Measurements from ENCODE around the gene ALDH3A2.
A peak's percentile ranks its signal among the peaks of the same experiment; 100 is the strongest.
"Not testable (repeated sequence)": the region's sequence is repeated elsewhere in the genome, so short reads cannot be mapped to it uniquely, and the experiment has no call there.

The ALDH3A2 gene

GRCh38 chr17:19651451-19652238 is 3.1 kb downstream of the ALDH3A2 start:
- DNase-seq = no peak

GRCh38 chr17:19652595-19652994 is 4.0 kb downstream of the ALDH3A2 start:
- DNase-seq = no peak

GRCh38 chr17:19654342-19654886 is 5.9 kb downstream of the ALDH3A2 start:
- no peak for DNase-seq

- no peak for DNase-seq
These were observed 6.3 kb downstream of the ALDH3A2 start for GRCh38 chr17:19654896-19655295.

- no peak for DNase-seq
These were observed 7.8 kb downstream of the ALDH3A2 start for GRCh38 chr17:19656336-19656735.

- no peak for DNase-seq
These were observed 8.5 kb downstream of the ALDH3A2 start for GRCh38 chr17:19656851-19657581.

GRCh38 chr17:19659366-19660177 is 11.0 kb downstream of the ALDH3A2 start:
- DNase-seq = no peak

- DNase-seq = no peak
These were observed 11.8 kb downstream of the ALDH3A2 start for GRCh38 chr17:19660219-19660870.

- DNase-seq = no peak
These were observed 12.6 kb downstream of the ALDH3A2 start for GRCh38 chr17:19661121-19661520.

- DNase-seq = no peak
These were observed 14.5 kb downstream of the ALDH3A2 start for GRCh38 chr17:19663097-19663496.

GRCh38 chr17:19664136-19664820 is 15.7 kb downstream of the ALDH3A2 start:
- no peak for DNase-seq

- DNase-seq = no peak
These were observed 16.2 kb downstream of the ALDH3A2 start for GRCh38 chr17:19664821-19665181.

GRCh38 chr17:19669680-19670079 is 21.1 kb downstream of the ALDH3A2 start:
- not testable (repeated sequence) for DNase-seq

- DNase-seq = no peak
These were observed 22.4 kb downstream of the ALDH3A2 start for GRCh38 chr17:19670908-19671307.

- DNase-seq = no peak
These were observed 22.9 kb downstream of the ALDH3A2 start for GRCh38 chr17:19671433-19671832.

- DNase-seq = peak; percentile 63
These were observed 23.6 kb downstream of the ALDH3A2 start for GRCh38 chr17:19672009-19672750.

- DNase-seq = peak; percentile 24
These were observed 25.1 kb downstream of the ALDH3A2 start for GRCh38 chr17:19673623-19674022.

- no peak for DNase-seq
These were observed 28.3 kb downstream of the ALDH3A2 start for GRCh38 chr17:19676896-19677295.

GRCh38 chr17:19677736-19678379 is 29.3 kb downstream of the ALDH3A2 start:
- DNase-seq = no peak

- no peak for DNase-seq
These were observed 30.3 kb downstream of the ALDH3A2 start for GRCh38 chr17:19678581-19679453.

All from DMS79 treated with DMSO at 0.1 percent for 48 hours (cell line).